NCI-H2107 (cell line): ENCODE data around the gene CHD9NB.
A peak's percentile ranks its signal among the peaks of the same experiment; 100 is the strongest.

ENCODE experiments used
- DNase-seq: peaks from one replicate; lab custom pipeline; 2025; lab: John Stamatoyannopoulos, UW

Gene CHD9NB

GRCh38 chr16:53029971-53030370 lies 22.7 kb downstream of the CHD9NB start:
- no peak for DNase-seq

GRCh38 chr16:53024045-53024444 lies 28.7 kb downstream of the CHD9NB start:
- DNase-seq = no peak

- peak; percentile 3 for DNase-seq
Measured at GRCh38 chr16:53022374-53022773, 30.3 kb downstream of the CHD9NB start.

GRCh38 chr16:53018834-53019416 lies 33.8 kb downstream of the CHD9NB start:
- DNase-seq = no peak

- DNase-seq = no peak
Measured at GRCh38 chr16:53014287-53014686, 38.4 kb downstream of the CHD9NB start.

- no peak for DNase-seq
Measured at GRCh38 chr16:53007095-53007494, 45.6 kb downstream of the CHD9NB start.

- no peak for DNase-seq
Measured at GRCh38 chr16:52997922-52998321, 54.8 kb downstream of the CHD9NB start.

- DNase-seq = no peak
Measured at GRCh38 chr16:52994942-52995341, 57.8 kb downstream of the CHD9NB start.

GRCh38 chr16:52993179-52993578 lies 59.5 kb downstream of the CHD9NB start:
- no peak for DNase-seq

- DNase-seq = no peak
Measured at GRCh38 chr16:52991572-52991971, 61.1 kb downstream of the CHD9NB start.
